Measurements from ENCODE around the gene GSTO2. TPM values are rescaled to one million over a fixed set of nuclear protein-coding genes. Genes with fewer than 3 reads are reported as not detected.

Gene GSTO2
- total RNA-seq, 1 donor from 2014 or later = 0.32 TPM

DNA sequence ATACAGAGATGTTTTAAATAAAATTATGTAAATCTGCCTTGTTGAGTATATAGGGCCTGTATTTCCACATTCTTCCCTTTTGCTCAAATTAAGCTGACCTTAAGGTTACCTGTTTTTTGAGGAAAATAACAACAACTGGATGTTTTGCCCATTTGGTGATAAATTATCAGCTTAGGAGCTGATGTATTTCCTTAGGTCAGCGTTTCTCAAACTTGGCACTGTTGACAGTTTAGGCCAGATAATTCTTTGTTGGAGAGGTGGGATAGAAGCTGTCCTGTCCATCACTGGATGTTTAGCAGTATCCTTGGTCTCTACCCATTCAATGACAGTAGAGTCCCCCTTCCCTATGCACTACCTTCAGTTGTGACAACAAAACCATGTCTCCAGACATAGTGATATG lies 7.2 kb downstream of the GSTO2 start:
- Mint-ChIP-seq H3K36me3 (ENCODE audit: low read depth) (no peaks in the 10 kb centered on the region), H3K27ac (ENCODE audit: unreplicated experiment) (no peak overlapping the region), H3K4me3 (ENCODE audit: unreplicated experiment) (no peak overlapping the region), H3K4me1 (ENCODE audit: low read depth) (peaks cover 9% of the 10 kb centered on the region), H3K9me3 (ENCODE audit: low read depth) (no peaks in the 10 kb centered on the region), H3K27me3 (ENCODE audit: low read depth) (peaks cover 8% of the 10 kb centered on the region)
- TF ChIP-seq, protein P1, sequence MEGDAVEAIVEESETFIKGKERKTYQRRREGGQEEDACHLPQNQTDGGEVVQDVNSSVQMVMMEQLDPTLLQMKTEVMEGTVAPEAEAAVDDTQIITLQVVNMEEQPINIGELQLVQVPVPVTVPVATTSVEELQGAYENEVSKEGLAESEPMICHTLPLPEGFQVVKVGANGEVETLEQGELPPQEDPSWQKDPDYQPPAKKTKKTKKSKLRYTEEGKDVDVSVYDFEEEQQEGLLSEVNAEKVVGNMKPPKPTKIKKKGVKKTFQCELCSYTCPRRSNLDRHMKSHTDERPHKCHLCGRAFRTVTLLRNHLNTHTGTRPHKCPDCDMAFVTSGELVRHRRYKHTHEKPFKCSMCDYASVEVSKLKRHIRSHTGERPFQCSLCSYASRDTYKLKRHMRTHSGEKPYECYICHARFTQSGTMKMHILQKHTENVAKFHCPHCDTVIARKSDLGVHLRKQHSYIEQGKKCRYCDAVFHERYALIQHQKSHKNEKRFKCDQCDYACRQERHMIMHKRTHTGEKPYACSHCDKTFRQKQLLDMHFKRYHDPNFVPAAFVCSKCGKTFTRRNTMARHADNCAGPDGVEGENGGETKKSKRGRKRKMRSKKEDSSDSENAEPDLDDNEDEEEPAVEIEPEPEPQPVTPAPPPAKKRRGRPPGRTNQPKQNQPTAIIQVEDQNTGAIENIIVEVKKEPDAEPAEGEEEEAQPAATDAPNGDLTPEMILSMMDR (IDR thresholded peaks at IDR 0.05) = no peak
- DNase-seq (ENCODE audit: low spot score) = no peak

DNA sequence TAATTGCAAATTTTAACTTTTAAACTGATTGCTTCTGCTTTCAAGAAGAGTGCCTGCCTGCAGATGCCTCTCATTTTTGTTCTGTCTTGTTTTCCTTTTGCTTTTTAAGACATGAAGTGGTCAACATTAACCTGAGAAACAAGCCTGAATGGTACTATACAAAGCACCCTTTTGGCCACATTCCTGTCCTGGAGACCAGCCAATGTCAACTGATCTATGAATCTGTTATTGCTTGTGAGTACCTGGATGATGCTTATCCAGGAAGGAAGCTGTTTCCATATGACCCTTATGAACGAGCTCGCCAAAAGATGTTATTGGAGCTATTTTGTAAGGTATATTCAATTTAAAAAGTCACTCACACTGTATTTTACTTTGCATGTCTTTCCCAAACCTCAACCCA lies 8.8 kb downstream of the GSTO2 start:
- Mint-ChIP-seq H3K27me3 (ENCODE audit: low read depth) (peaks cover 15% of the 10 kb centered on the region), H3K9me3 (ENCODE audit: low read depth) (no peaks in the 10 kb centered on the region), H3K27ac (ENCODE audit: unreplicated experiment) (no peak overlapping the region), H3K4me1 (ENCODE audit: low read depth) (peaks cover 9% of the 10 kb centered on the region), H3K36me3 (ENCODE audit: low read depth) (no peaks in the 10 kb centered on the region), H3K4me3 (ENCODE audit: unreplicated experiment) (no peak overlapping the region)
- TF ChIP-seq, protein P1 (IDR thresholded peaks at IDR 0.05) = no peak
- no peak for DNase-seq (ENCODE audit: low spot score)

DNA sequence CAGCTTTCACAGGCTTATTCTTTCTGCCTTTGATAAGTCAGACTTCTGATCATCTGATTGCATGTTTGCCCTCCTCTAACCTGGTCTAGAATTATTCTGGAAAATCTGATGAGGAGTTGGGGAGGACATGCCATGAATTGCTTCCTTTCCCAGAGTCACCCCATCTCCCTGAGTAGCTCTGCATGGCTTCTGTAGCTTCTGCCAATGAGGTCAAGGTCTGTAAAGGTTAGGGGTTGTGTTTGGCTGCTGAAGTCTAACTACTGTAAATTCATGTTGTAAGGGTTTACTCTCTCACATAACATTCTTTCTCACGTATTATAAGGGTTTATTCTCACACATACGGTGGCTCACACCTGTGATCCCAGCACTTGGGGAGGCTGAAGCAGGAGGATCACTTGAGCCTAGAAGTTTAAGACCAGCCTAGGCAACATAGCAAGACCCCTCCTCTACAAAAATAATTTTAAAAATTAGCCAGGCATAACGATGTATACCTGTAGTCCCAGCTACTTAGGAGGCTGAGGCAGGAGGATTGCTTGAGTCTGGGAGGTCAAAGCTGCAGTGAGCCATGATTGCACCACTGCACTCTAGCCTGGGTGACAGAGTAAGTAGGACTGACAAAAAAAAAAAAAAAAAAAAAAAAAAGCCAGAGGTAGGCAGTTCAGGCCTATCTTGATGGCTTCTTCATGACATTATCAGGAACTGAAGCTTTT lies 10.7 kb downstream of the GSTO2 start:
- H3K27ac Mint-ChIP-seq (ENCODE audit: unreplicated experiment) = no peak overlapping the region
- H3K4me3 Mint-ChIP-seq (ENCODE audit: unreplicated experiment) = no peak overlapping the region
- peaks cover 15% of the 10 kb centered on the region for H3K27me3 Mint-ChIP-seq (ENCODE audit: low read depth)
- TF ChIP-seq, protein P1 (IDR thresholded peaks at IDR 0.05) = no peak
- no peaks in the 10 kb centered on the region for H3K36me3 Mint-ChIP-seq (ENCODE audit: low read depth)
- no peaks in the 10 kb centered on the region for H3K9me3 Mint-ChIP-seq (ENCODE audit: low read depth)
- DNase-seq (ENCODE audit: low spot score) = no peak
- no peaks in the 10 kb centered on the region for H3K4me1 Mint-ChIP-seq (ENCODE audit: low read depth)

DNA sequence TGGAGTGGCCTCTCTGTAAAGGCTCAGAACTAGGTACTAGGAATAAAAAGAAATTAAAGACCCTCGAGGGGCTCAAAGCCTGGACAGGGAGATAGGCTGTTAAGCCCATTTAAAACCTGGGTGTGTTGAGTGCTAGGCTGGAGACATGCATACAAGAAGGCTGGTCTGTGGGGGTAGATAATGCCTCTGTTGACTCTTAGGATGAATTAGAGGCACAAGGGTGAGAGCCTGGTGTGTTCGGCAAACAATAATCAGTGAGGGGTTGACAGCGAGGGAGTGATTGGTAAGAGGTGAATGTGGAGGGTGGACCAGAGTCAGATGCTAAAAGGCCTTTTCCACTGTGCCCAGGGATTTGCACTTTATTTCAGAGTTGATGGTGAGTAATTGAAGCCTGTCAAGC lies 12.7 kb downstream of the GSTO2 start:
- Mint-ChIP-seq H3K4me1 (ENCODE audit: low read depth) (no peaks in the 10 kb centered on the region), H3K27ac (ENCODE audit: unreplicated experiment) (no peak overlapping the region), H3K36me3 (ENCODE audit: low read depth) (no peaks in the 10 kb centered on the region), H3K27me3 (ENCODE audit: low read depth) (peaks cover 14% of the 10 kb centered on the region), H3K9me3 (ENCODE audit: low read depth) (no peaks in the 10 kb centered on the region), H3K4me3 (ENCODE audit: unreplicated experiment) (no peak overlapping the region)
- TF ChIP-seq, protein P1 (IDR thresholded peaks at IDR 0.05) = no peak
- DNase-seq (ENCODE audit: low spot score) = no peak

DNA sequence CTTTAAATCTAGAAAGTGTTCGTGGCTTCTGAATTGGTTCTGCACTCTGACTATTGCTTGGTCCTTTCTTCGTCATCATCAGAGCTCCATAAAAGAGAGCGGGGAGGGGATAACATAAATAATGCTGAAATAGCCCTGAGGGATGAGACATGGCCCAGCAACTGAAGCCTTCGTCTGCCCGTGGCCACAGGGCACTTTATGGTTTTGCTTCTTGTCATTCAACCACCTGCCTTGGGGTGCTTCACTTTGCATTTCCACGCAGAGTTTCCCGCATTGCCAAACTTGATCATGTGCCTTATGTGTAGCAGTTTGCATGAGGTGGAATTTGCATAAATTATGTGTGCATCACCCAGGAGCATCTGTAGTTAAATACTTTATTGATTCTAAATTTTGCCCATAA lies 15.9 kb downstream of the GSTO2 start:
- H3K36me3 Mint-ChIP-seq (ENCODE audit: low read depth) = no peaks in the 10 kb centered on the region
- no peak for DNase-seq (ENCODE audit: low spot score)
- H3K4me3 Mint-ChIP-seq (ENCODE audit: unreplicated experiment) = no peak overlapping the region
- peaks cover 35% of the 10 kb centered on the region for H3K27me3 Mint-ChIP-seq (ENCODE audit: low read depth)
- TF ChIP-seq, protein P1 (IDR thresholded peaks at IDR 0.05) = no peak
- H3K9me3 Mint-ChIP-seq (ENCODE audit: low read depth) = no peaks in the 10 kb centered on the region
- no peak overlapping the region for H3K27ac Mint-ChIP-seq (ENCODE audit: unreplicated experiment)
- no peaks in the 10 kb centered on the region for H3K4me1 Mint-ChIP-seq (ENCODE audit: low read depth)

Data from chondrocyte (in vitro differentiated cells).